Activated CD4-positive, alpha-beta T cell treated with anti-CD3 and anti-CD28 coated beads for 24 hours (primary cell): Measurements from ENCODE around the gene PAIP1.
"Not testable (repeated sequence)": the region's sequence is repeated elsewhere in the genome, so short reads cannot be mapped to it uniquely, and the experiment has no call there.

Source experiments
- DNase-seq, 2 donors: peaks; one replicate each; pipeline ENCODE4 v3.0.0-alpha.2; 2020; ENCODE audit warnings: low read depth in 2 of 2

PAIP1 gene

DNA sequence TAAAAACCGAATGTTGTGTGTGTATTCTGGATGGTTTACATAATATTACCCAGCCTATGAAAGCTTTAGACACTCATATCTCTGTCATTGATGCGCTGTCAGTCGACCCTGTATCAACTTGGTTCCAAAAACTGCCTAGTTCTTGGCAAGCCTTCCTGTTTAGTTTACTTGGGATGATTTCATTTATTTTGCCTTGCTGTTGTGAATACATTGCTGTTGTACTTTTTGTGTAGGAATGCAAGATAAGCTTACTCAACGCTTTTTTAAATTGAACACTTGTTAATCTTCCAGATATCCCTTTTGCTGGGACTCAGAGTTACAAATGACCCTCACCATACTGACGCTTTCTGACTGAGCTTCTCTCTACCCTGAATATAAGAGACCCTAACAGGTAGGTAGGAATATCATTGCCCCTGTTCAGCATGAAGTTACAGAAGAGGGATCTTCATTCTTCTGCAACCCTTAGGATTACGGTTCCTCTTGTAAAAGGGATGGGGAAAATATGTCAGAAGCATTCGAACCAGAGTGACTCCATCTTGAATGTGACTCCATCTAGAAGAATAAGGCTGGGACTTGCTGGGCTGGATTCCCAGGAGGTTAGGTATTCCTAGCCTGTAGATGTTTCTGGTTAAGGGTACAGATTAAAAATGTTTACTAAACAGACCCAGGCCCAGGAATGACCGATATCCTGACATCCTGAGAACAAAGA lies 13.7 kb upstream of the PAIP1 start:
- DNase-seq, result no peak

DNA sequence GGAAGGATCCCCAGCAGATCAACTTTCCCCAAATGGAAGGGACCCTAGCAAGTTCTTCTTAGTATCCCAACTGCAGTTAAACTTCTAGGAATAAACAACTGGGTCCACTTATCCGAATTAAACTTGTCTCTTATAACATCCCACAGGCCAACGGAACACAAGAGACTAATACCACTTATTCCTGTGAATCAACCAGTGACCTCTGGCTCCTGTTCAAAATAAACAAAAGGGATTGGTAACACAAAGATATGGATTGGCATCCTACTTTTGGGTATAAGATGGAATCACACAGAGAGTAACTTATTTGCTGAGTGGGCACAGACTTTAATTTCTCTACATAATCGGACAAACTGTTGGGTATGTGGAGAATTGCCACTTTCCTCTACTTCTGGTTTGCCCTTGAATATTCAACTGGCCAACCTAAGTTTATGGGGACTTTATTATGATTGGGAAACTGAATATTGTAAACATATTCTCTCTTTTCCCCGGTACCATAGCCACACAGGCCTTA lies 12.4 kb upstream of the PAIP1 start:
- DNase-seq, result no peak

DNA sequence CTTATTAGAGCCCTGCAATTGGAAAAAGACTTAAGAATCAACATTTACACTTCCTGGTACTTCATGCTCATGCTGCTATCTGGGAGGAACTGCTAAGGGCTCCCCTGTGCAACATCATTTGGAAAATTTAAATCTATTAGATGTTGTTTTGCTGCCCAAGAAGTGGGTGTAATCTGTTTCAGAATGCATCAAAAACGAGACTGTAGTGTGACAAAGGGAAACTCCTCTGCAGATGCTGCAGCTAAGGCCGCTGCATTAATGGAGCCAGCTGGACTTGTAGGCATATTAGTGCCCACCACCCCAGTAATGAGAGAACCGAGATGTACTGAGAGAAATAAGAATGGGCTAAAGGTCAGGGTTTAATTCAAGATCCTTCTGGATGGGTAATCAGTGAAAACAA lies 11.1 kb upstream of the PAIP1 start:
- DNase-seq, result no peak

DNA sequence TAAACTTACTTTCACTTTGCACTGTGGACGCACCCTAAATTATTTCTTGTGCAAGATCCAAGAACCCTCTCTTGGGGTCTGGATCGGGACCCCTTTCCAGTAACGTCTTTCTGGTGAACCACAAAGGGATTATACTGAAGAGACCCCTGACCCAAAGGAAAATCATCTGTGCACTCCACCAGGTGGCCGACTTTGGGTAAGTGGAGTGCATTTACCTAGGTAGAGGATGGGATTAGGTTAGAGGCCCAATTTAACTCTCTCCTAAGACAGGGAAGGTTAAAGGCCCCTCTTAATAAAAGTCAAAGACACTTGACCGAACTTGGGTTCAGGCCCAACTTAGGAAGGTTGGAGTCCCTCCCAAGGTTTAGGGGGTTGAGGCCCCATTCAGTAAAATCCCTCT lies 8.2 kb upstream of the PAIP1 start:
- DNase-seq, result no peak

DNA sequence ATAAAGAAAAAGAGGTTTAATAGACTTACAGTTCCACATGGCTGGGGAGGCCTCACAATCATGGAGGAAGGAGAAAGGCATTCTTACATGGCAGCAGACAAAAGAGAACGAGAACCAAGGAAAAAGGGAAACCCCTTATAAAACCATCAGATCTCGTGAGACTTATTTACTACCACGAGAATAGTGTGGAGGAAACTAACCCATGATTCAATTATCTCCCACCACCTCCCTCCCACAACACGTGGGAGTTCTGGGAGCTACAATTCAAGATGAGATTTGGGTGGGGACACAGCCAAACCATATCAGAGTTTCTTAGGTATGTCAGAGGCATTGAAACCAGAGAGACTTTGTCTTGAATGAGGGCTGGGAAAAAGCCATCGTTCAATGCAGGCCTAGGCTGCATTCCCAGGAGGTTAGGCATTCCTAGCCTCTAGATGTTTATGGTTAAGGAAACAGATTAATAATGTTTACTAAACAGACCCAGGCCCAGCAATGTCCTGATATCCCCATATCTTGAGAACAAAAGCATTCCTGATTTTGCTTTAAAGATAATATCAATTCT lies 7.5 kb upstream of the PAIP1 start:
- no peak for DNase-seq

DNA sequence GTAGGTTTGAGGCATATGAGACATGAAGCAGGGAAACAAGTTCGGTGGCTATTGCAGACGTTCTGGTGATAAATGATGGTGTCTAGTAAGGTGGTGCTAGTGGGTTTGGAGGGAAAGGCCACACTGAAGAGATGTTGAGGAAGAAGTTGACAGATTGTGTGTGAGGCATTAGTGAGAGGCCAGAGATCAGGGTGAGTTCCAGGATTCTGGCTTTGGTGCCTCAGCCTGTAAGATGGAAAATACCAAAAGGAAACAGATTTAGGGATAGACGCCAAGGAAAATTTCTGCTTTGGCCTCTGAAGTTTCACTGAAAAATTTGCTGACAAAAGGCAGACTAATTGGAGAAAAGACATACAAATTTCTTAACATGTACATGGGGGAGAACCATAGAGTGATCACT lies 6.4 kb upstream of the PAIP1 start:
- DNase-seq, result no peak

DNA sequence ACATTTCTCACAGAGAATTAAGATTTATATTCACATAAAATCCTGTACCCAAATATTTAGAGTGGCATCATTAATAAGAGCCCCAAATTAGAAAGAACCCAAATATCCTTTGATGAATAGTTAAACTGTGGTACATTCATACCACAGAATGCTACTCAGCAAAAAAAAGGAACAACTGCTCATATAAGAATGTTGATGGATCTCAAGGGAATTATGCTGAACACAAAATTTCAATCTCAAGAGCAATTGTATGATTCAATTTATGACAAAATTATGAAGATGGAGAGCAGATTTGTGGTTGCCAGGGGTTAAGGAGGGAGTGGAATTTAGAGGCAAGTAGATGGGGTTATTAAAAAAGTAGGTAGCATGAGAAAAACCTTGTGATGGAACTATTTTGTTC lies 4.5 kb upstream of the PAIP1 start:
- no peak for DNase-seq

DNA sequence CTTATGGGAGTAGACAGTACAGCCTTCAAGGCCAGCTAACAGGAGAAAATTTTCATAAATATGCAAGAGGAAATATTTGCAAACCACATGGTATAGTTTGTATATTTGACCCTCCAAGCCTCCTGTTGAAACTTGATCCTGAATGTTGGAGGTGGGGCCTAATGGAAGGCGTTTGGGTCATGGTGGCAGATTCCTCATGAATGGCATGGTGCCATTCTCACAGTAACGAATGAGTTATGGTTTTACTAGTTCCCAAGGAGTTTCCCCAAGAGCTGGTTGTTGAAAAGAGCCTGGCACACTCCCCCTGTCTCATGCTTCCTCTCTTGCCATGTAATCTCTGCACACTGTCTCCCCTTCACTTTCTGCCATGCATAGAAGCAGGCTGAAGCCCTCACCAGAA lies 3.3 kb upstream of the PAIP1 start:
- DNase-seq, result no peak

DNA sequence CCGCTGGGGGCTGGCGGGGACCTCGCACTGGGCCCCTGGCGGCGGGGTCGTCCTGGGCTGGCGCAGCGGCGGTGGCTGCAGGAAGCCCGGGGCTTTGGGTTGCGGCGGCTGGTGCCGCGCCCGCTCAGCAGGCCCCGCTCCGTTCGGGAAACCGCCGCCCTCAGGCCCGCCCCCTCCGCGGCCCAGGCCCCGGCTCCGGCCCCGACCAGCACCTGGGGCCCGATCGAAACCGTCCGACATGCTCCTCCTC lies 345 bp downstream of the PAIP1 start:
- DNase-seq, result not testable (repeated sequence)

DNA sequence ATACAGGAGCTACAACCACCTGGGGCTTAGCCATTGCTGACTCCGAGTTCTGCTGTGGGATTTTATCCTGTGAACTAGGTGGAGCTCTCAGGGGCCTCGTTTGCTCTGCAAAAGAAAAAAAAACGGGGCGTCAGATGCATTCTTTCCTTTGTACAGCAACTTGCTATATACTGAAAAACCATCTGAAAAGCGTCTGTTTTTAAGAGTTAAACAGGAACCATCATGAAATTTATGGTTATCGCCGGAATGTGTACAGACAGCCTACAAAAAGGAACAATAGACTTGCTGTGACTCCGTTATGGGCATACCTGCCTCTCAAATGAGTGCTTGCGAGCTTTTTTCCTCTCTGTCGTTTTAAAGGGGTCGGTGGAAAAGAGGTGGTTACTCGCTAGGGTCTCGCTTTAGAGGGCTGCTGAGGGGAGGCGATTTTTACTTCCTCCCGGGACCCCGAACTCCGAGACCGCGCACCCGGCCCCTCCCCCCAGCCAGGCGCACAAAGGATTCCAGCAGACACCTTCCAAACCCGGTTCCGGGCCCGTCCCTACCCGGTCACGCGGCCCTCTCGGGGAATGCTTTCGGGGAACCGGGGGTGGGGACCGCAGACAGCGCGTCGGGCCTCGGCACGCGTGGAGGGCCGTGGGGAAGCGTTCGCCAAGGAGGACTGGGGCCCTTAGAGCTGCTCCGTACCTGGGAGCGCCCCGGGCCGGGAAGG lies 826 bp downstream of the PAIP1 start:
- DNase-seq, result peak; percentile 31 to 43

DNA sequence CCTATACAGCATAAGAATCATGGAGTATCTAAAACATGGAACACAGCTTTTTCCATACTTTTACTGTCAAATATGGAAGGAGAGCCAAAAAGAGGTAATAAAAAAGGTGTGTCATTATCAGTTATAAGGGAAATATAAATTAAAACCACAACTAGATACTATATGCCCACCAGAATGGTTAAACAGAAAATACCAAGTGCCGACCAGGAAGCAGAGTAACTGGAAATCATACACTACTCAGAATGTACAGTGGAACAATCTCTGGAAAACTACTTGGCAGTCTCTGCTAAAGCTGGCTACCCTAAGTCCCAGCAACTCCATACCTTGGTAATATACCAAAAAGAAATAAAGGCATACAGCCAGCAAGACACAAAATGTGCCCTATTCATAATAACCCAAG lies 2.4 kb downstream of the PAIP1 start:
- no peak for DNase-seq

DNA sequence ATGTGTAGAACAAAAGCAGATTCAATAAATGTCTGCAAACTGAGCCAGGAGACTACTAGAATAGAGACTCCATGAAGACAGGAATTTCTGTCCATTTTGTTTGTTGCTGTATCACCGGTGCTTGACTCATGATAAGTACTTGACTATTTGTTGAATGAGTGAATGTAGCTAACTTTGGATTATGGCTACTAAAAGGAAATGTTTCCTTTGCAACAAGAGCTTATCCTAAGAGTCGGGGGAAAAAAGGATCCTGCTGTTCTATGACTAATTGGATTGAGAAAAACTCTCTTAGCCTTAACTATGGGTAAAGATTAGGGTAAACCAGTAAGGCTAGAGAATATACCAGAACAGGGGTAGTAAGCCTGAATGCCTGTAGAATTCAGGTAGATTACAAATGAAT lies 3.5 kb downstream of the PAIP1 start:
- no peak for DNase-seq

DNA sequence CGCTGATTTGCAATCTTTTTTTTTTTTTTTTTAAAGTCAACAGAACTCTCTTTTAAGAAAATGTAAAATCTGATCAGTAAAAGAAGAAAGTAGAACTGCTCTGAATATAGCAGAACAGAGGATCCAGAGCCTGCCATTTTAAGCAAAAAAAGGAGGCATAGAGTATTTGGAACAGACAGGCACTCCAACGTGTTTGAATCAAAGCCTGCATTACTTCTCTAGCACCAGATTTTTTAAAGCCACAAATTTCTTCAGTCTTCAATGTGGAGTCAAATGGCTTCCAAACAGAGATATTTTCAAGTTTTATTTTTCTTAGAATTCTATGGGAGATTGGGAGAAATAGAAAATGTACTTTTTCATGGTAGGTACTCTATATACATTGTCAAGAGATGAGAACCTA lies 5.1 kb downstream of the PAIP1 start:
- DNase-seq, result no peak

DNA sequence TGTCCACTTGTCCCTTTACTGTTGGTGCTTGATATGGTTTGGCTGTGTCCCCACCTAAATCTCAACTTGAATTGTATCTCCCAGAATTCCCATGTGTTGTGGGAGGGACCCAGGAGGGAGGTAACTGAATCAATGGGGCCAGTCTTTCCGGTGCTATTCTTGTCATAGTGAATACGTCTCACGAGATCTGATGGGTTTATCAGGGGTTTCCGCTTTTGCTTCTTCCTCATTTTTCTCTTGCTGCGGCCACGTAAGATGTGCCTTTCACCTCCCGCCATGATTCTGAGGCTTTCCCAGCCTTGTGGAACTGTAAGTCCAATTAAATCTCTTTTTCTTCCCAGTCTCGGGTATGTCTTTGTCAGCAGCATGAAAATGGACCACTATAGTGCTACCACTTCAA lies 7.6 kb downstream of the PAIP1 start:
- DNase-seq, result not testable (repeated sequence)

DNA sequence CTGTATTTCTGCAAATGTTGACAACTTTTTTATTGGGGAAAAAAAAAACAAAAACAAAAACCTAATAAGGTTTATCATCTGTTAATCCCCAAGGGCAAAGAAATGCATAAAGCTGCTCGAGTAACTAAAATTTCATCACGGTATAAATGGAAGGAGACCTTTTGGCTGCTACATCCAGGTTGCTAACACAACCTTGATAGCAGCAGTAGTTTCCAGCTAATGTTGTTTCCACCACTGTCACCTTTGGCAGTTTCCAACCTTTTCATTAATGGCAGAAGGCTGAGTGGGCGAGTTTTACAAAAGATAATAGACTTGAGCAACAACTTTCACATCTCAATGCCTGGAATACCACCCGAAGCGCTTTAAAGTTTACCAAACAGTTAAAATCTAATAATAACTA lies 8.5 kb downstream of the PAIP1 start:
- DNase-seq, result no peak

DNA sequence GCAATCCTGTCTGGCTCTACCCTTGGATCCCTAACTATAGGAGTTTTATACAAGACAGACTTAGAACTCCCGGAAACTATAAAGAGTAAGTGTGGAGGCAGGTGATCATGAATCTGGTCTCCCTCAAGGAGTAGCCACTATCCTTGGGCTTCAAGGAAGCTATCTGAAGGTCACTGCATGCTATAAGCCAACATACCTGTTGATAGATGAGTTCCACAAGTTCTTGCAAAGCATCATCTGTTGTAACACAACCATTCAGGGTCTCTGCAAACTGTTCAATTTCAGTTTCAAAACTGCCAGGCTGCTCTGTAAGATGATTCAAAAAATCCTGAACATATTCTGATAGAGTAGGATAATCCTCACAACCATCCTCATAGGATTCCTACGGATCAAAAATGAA lies 9.3 kb downstream of the PAIP1 start:
- no peak for DNase-seq

DNA sequence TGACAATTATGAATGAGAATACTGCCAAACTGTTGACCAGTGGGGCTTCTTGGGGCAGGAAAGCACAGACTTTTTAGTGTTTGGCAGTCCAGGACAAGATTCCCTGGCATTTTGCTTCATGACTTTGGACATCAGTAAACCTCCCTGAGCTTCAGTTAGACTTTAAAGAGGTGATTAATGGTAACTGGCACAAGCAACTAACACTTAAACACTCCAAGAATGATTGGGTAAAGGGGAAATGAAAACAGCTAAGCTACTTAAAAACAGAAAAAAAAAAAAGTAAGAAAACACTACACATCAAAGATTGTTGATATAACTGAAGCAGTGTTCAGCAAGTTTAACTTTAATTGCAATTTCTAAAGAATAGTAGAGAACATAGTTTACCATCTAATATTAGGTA lies 13.4 kb downstream of the PAIP1 start:
- DNase-seq, result no peak

DNA sequence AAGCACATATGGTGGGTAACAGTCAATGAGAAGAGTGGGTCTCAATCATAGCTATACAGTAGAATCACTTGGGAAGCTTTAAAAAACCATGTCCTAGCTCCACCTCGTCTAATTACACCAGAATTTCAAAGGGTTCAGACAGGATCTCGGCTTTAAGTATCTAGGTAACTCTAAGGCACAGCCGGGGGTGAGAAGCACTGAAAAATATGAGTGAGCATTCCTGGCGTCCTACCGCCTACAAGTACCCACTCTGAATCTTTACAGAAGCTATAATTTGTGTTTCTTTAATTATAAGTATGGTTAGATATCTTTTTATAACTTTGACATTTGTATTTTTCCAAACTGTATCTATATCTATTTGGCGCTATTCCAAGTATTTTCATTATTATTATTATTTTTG lies 16.1 kb downstream of the PAIP1 start:
- no peak for DNase-seq

DNA sequence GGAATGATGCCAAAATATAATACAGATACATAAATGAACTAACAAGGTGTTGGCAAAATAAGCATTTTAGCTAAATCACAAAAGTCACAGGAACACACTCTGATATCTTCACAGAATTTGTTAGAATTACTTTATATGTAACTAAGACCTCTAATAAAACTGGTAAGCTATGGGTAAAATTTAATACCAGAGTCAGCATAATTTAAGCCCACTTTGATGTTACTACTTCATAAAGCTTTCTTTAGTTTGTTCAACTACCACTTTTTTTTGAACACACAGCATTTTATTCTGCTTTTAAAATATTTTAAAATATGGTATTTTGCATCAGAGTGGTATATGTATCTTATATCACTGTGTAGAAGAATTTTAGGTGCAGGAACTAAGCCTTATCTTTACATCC lies 19.9 kb downstream of the PAIP1 start:
- DNase-seq, result no peak

DNA sequence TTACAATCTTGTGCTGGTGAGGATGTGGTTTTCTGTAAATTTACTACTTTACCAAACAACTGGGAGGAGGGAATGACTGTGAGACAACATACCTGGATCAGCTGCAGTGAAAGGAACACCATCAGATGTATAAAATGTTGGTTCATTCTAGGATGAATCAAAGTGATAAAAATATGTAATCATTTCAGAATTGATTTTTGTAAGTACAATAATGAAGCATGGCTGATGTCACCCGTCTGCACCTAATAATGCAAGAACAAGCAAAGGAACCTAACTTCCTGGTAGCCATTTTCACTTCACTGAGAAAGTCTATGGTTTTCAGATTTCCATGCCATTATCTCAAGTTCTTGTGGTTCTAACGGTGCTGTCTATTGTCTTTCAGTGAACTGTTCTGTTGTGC lies 23.2 kb downstream of the PAIP1 start:
- DNase-seq, result no peak

DNA sequence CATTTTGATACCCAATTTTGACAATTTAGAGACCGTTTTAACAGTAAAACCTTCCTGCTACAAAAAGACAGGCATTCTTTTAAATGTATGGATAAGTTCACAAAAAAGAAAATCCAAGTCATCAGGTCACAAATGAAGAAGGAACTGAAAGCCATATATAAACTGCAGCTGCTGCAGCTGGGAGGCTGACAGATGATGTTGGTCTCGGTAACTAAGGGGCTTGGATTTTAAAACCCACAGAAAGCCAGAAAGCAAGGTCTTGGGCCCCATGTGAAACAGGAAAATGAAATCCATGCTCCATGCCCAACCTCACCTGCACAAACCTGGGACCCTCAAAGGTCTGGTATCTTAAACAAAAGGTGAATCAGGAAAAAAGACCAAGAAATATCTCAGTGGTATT lies 26.2 kb downstream of the PAIP1 start:
- DNase-seq, result no peak

DNA sequence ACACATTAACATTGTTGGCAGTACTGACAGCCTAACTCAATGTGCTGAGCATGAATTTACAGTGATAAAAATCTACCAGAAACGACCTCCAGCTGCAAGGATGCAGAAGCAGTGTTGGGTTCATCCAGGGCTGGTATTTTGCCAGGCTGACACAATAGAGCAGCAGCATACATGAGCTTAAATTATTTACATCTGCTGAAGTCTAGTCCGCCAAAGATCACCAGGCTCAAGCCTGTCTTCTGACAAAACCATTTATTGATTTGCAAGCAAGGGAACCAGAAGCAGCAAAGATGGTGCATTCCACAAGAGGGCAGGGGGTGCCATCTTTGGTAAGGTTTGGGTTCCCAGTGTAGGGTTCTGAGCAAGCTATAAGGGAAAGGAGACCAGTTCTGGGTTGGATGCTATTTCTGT lies 33.2 kb downstream of the PAIP1 start:
- no peak for DNase-seq

DNA sequence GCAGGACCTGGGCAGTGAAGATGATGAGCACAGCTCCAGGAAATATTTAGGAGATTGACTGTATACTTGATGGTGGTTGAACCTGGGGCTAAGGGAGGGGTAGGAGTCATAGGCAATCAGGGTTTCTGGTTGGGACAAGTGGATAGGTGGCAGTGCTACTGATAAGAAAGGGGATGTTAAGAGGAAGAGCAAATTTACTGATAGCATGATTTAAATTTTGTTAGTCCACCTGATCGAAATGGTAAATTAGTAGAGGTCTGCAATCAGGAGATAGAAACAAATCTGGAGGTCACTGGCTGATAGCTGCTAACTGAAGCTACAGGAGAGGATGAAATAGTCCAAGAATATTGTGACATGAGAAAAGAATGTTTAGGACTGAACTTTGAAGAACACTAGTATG lies 36.3 kb downstream of the PAIP1 start:
- DNase-seq, result no peak

DNA sequence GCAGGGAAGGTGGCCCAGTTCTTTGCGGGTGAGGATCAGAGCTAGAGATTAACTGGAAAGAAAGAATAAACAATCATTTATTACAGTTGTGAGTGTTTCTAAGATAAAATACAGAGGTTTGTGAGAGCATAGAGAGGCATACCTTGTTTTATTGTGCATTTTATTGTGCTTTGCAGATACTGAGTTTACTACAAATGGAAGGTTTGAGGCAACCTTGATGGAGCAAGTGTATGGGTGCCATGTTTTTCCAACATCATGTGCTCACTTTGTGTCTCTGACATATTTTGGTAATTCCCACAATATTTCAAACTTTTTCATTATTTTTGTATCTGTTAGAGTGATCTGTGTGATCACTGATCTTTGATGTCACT lies 41.2 kb downstream of the PAIP1 start:
- DNase-seq, result no peak
